Thymus (tissue), 11 donors: ENCODE measurements around the gene VTI1A. TPM values are rescaled to one million over a fixed set of nuclear protein-coding genes. Genes with fewer than 3 reads are reported as not detected.

ENCODE experiments used
- DNase-seq, 9 donors: peaks; one replicate each; pipeline ENCODE4 v3.0.0-alpha.2; 2013; ENCODE audit warnings: low spot score in 9 of 9, low read depth in 6 of 9, missing footprints in 1 of 9
- H3K27ac ChIP-seq, 2 donors: one replicate each; pipeline ENCODE4 v1.5.1; 2013; ENCODE audit warnings: control low read depth in 1 of 2, low read depth in 1 of 2, low read length in 1 of 2, mild to moderate bottlenecking in 1 of 2, moderate library complexity in 1 of 2
- H3K27me3 ChIP-seq, 2 donors: one replicate each; pipeline ENCODE4 v1.5.1; 2013; ENCODE audit warnings: low read length in 1 of 2; ENCODE audit not compliant: control insufficient read depth in 2 of 2, insufficient read depth in 1 of 2
- H3K36me3 ChIP-seq, 2 donors: one replicate each; pipeline ENCODE4 v1.5.1; 2013; ENCODE audit warnings: low read length in 1 of 2, mild to moderate bottlenecking in 1 of 2, moderate library complexity in 1 of 2; ENCODE audit not compliant: control insufficient read depth in 2 of 2, insufficient read depth in 2 of 2
- H3K4me1 ChIP-seq, 2 donors: one replicate each; pipeline ENCODE4 v1.5.1; 2013; ENCODE audit warnings: low read length in 2 of 2; ENCODE audit not compliant: control insufficient read depth in 2 of 2, insufficient read depth in 2 of 2
- H3K4me3 ChIP-seq, 2 donors: one replicate each; pipeline ENCODE4 v1.5.1; 2013; ENCODE audit warnings: low read length in 2 of 2, control low read depth in 1 of 2, mild to moderate bottlenecking in 1 of 2
- H3K9me3 ChIP-seq, 2 donors: one replicate each; pipeline ENCODE4 v1.5.1; 2013; ENCODE audit warnings: low read length in 1 of 2, mild to moderate bottlenecking in 1 of 2; ENCODE audit not compliant: control insufficient read depth in 2 of 2, insufficient read depth in 1 of 2
- WGBS: extraction: QIAGEN DNeasy Blood & Tissue Kit; methylation state at CpG from one replicate; pipeline ENCODE4 v1.1.7; 2013; 5-methylcytosine and 5-hydroxymethylcytosine counted together
- polyA plus RNA-seq: library from polyadenylated mRNA; stranded (reverse); fragments of 200-250 nt; gene quantifications from one replicate; pipeline ENCODE4 v1.2.3, GENCODE V29; 2013
- total RNA-seq: library from RNA; stranded (reverse); fragments of 120-200 nt; gene quantifications from one replicate; pipeline ENCODE4 v1.2.4, GENCODE V29; 2013
- donor health status: healthy.

The VTI1A gene
- total and polyA plus RNA-seq, 2 donors: 15.9 to 27.0 TPM

- no peaks in the 10 kb centered on the region for H3K9me3 ChIP-seq
- H3K4me3 ChIP-seq: no peak overlapping the region
- no peak for DNase-seq
- peaks cover 0 to 3% of the 10 kb centered on the region in 2 donors for H3K36me3 ChIP-seq
- WGBS: 99% methylated on average over 5 of the region's 5 CpGs
- peaks cover 13 to 23% of the 10 kb centered on the region in 2 donors for H3K4me1 ChIP-seq
- no peaks in the 10 kb centered on the region for H3K27me3 ChIP-seq
- H3K27ac ChIP-seq: no peak overlapping the region
These were observed 261.4 kb downstream of the VTI1A start for GRCh38 chr10:112708461-112708860.

- WGBS: 96% methylated on average over 2 of the region's 2 CpGs
- Histone ChIP-seq H3K9me3 (no peaks in the 10 kb centered on the region), H3K27me3 (no peaks in the 10 kb centered on the region), H3K36me3 (no peaks in the 10 kb centered on the region), H3K4me3 (no peak overlapping the region), H3K4me1 (peaks cover 13 to 20% of the 10 kb centered on the region in 2 donors), H3K27ac (no peak overlapping the region)
- DNase-seq: no peak
These were observed 263.5 kb downstream of the VTI1A start for GRCh38 chr10:112710528-112710927.

- Histone ChIP-seq H3K4me1 (peaks cover 12 to 14% of the 10 kb centered on the region in 2 donors), H3K4me3 (no peak overlapping the region), H3K27me3 (no peaks in the 10 kb centered on the region), H3K9me3 (peaks cover 0 to 2% of the 10 kb centered on the region in 2 donors), H3K27ac (no peak overlapping the region), H3K36me3 (no peaks in the 10 kb centered on the region)
- no peak for DNase-seq
- WGBS: 98% methylated on average over 8 of the region's 8 CpGs
These were observed 264.4 kb downstream of the VTI1A start for GRCh38 chr10:112711366-112711765.

GRCh38 chr10:112712536-112712935 lies 265.5 kb downstream of the VTI1A start:
- Histone ChIP-seq H3K27ac (no peak overlapping the region), H3K9me3 (peaks cover 0 to 2% of the 10 kb centered on the region in 2 donors), H3K27me3 (no peaks in the 10 kb centered on the region), H3K4me1 (peaks cover 6 to 7% of the 10 kb centered on the region in 2 donors), H3K36me3 (peaks cover 0 to 2% of the 10 kb centered on the region in 2 donors), H3K4me3 (no peak overlapping the region)
- WGBS: 94% methylated on average over 2 of the region's 2 CpGs
- DNase-seq: no peak

- Histone ChIP-seq H3K4me3 (no peak overlapping the region), H3K4me1 (peaks cover 6 to 7% of the 10 kb centered on the region in 2 donors), H3K27ac (no peak overlapping the region), H3K9me3 (peaks cover 0 to 2% of the 10 kb centered on the region in 2 donors), H3K27me3 (no peaks in the 10 kb centered on the region), H3K36me3 (peaks cover 0 to 3% of the 10 kb centered on the region in 2 donors)
- 97% methylated on average over 2 of the region's 2 CpGs for WGBS
- no peak for DNase-seq
These were observed 266.4 kb downstream of the VTI1A start for GRCh38 chr10:112713411-112713810.

- Histone ChIP-seq H3K27me3 (no peaks in the 10 kb centered on the region), H3K9me3 (peaks cover 0 to 2% of the 10 kb centered on the region in 2 donors), H3K27ac (no peak overlapping the region), H3K4me1 (peaks cover 6 to 7% of the 10 kb centered on the region in 2 donors), H3K36me3 (peaks cover 0 to 3% of the 10 kb centered on the region in 2 donors), H3K4me3 (no peak overlapping the region)
- DNase-seq: no peak
- WGBS: 97% methylated on average over 5 of the region's 5 CpGs
These were observed 268.6 kb downstream of the VTI1A start for GRCh38 chr10:112715581-112715980.

GRCh38 chr10:112716076-112716475 lies 269.1 kb downstream of the VTI1A start:
- H3K27me3 ChIP-seq: no peaks in the 10 kb centered on the region
- WGBS: over 99% methylated on average over 3 of the region's 3 CpGs
- no peak for DNase-seq
- H3K27ac ChIP-seq: no peak overlapping the region
- peaks cover 0 to 2% of the 10 kb centered on the region in 2 donors for H3K9me3 ChIP-seq
- peaks cover 6 to 7% of the 10 kb centered on the region in 2 donors for H3K4me1 ChIP-seq
- H3K4me3 ChIP-seq: no peak overlapping the region
- H3K36me3 ChIP-seq: peaks cover 0 to 3% of the 10 kb centered on the region in 2 donors

GRCh38 chr10:112716924-112717413 lies 270.0 kb downstream of the VTI1A start:
- no peak overlapping the region for H3K27ac ChIP-seq
- no peak for DNase-seq
- H3K4me3 ChIP-seq: no peak overlapping the region
- peaks cover 0 to 3% of the 10 kb centered on the region in 2 donors for H3K36me3 ChIP-seq
- no peaks in the 10 kb centered on the region for H3K27me3 ChIP-seq
- H3K9me3 ChIP-seq: peaks cover 0 to 2% of the 10 kb centered on the region in 2 donors
- 81% methylated on average over 6 of the region's 6 CpGs for WGBS
- H3K4me1 ChIP-seq: peaks cover 0 to under 1% of the 10 kb centered on the region in 2 donors

- H3K27me3 ChIP-seq: no peaks in the 10 kb centered on the region
- no peak overlapping the region for H3K4me3 ChIP-seq
- peaks cover 0 to 3% of the 10 kb centered on the region in 2 donors for H3K36me3 ChIP-seq
- peaks cover 0 to 2% of the 10 kb centered on the region in 2 donors for H3K9me3 ChIP-seq
- no peaks in the 10 kb centered on the region for H3K4me1 ChIP-seq
- H3K27ac ChIP-seq: no peak overlapping the region
- no peak for DNase-seq
These were observed 273.2 kb downstream of the VTI1A start for GRCh38 chr10:112720178-112720577.
